ENCODE measurements around the gene ERC1.

ERC1 gene

DNA sequence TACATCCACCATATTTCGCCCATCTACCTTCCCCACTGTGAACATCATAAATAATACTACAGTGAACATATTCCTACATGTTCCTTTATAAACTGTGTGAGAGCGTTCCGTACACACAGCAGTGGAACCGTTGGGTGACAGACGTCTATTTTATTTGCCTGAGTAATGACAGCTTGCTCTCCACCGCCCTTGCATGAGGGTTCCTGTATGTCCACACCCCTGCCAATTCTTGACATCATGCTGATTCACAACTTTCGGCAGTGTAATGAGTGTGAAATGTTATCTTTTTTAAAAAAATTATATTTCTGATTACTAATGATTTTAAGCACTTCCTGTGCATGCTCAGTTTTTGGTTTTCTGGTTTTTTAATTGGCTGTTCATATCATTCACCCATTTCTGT lies 37.2 kb upstream of the ERC1 start:
- H3K9ac ChIP-seq (ENCODE audit: insufficient read length), result peak overlapping the region; percentile 6
- TF ChIP-seq EZH2 (IDR thresholded peaks at IDR 0.05) (no peak), POLR2AphosphoS5 (IDR thresholded peaks at IDR 0.05; ENCODE audit: borderline replicate concordance, low read depth, low read length) (no peak), FOXP2 (optimal IDR thresholded peaks at IDR 0.05; ENCODE audit: control extremely low read depth, extremely low read length, insufficient read depth) (no peak)
- H3K27ac ChIP-seq, result peak overlapping the region; percentile 90
- peak overlapping the region; percentile 54 for H3K4me3 ChIP-seq
- DNase-seq (ENCODE audit: low read depth, low spot score), result peak; percentile 8
- H3K36me3 ChIP-seq (ENCODE audit: insufficient read depth, low read length), result no peaks in the 10 kb centered on the region
- H3K9me3 ChIP-seq (ENCODE audit: low read depth, low read length), result no peaks in the 10 kb centered on the region

DNA sequence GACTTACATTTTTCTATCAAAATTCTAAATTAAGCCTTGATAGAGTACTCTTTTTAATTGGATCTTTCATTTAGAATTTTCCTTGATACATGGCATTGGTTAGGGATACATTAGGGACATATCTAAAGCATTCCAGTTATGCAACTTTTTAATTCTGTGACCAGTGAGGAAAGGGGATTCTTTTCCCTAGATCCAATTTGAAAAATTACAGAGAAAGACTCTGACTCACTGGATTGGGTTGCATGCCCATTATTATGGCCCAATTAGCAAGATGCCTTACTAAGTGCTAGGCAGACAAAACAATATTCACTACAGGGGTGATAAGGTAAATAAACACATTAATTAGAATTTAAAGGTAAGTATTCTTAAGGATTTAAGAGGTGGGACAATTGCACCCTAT lies 36.3 kb upstream of the ERC1 start:
- H3K36me3 ChIP-seq (ENCODE audit: insufficient read depth, low read length), result no peaks in the 10 kb centered on the region
- no peaks in the 10 kb centered on the region for H3K9me3 ChIP-seq (ENCODE audit: low read depth, low read length)
- H3K27ac ChIP-seq, result no peak overlapping the region
- no peak for TF ChIP-seq EZH2 (IDR thresholded peaks at IDR 0.05)
- TF ChIP-seq FOXP2 (optimal IDR thresholded peaks at IDR 0.05; ENCODE audit: control extremely low read depth, extremely low read length, insufficient read depth), result no peak
- TF ChIP-seq POLR2AphosphoS5 (IDR thresholded peaks at IDR 0.05; ENCODE audit: borderline replicate concordance, low read depth, low read length), result no peak
- DNase-seq (ENCODE audit: low read depth, low spot score), result no peak
- H3K9ac ChIP-seq (ENCODE audit: insufficient read length), result no peak overlapping the region
- no peak overlapping the region for H3K4me3 ChIP-seq

- no peak for DNase-seq (ENCODE audit: low read depth, low spot score)
- H3K9ac ChIP-seq (ENCODE audit: insufficient read length), result no peak overlapping the region
- no peak overlapping the region for H3K27ac ChIP-seq
- H3K4me3 ChIP-seq, result no peak overlapping the region
- no peaks in the 10 kb centered on the region for H3K36me3 ChIP-seq (ENCODE audit: insufficient read depth, low read length)
- no peaks in the 10 kb centered on the region for H3K9me3 ChIP-seq (ENCODE audit: low read depth, low read length)
- TF ChIP-seq FOXP2 (optimal IDR thresholded peaks at IDR 0.05; ENCODE audit: control extremely low read depth, extremely low read length, insufficient read depth) (no peak), POLR2AphosphoS5 (IDR thresholded peaks at IDR 0.05; ENCODE audit: borderline replicate concordance, low read depth, low read length) (no peak), EZH2 (IDR thresholded peaks at IDR 0.05) (no peak)
Observed at GRCh38 chr12:955939-956338, 35.1 kb upstream of the ERC1 start.

DNA sequence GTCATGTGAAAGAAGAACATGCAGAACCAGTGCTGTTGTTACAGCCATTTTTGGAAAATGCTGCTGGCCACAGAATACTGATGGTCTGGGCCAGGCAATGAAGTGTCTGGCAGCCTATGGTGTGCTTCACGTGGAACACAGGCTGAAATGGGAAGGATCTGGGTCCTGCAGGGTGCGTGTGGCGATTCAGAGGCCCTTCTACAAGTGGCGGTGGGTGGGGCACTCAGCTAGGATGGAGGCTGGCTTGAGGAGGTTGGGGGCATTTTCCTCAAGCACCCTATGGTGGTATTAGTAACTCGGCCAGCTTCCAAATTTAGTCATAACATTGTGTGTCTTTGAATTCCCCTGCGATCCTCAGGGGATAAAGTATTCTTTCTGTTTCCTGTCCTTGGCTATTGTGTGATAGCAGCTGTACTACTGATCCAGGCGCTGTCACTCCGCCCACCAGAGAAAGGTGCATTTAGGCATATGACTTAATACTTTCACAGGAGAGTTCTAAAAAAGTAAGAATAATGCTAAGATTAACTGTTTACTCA lies 32.4 kb upstream of the ERC1 start:
- Histone ChIP-seq H3K27ac (no peak overlapping the region), H3K9me3 (ENCODE audit: low read depth, low read length) (no peaks in the 10 kb centered on the region), H3K4me3 (no peak overlapping the region), H3K9ac (ENCODE audit: insufficient read length) (no peak overlapping the region), H3K36me3 (ENCODE audit: insufficient read depth, low read length) (no peaks in the 10 kb centered on the region)
- TF ChIP-seq EZH2 (IDR thresholded peaks at IDR 0.05) (no peak), POLR2AphosphoS5 (IDR thresholded peaks at IDR 0.05; ENCODE audit: borderline replicate concordance, low read depth, low read length) (no peak), FOXP2 (optimal IDR thresholded peaks at IDR 0.05; ENCODE audit: control extremely low read depth, extremely low read length, insufficient read depth) (no peak)
- DNase-seq (ENCODE audit: low read depth, low spot score), result no peak

GRCh38 chr12:966724-967123 lies 24.3 kb upstream of the ERC1 start:
- Histone ChIP-seq H3K4me3 (no peak overlapping the region), H3K27ac (no peak overlapping the region), H3K9me3 (ENCODE audit: low read depth, low read length) (no peaks in the 10 kb centered on the region), H3K36me3 (ENCODE audit: insufficient read depth, low read length) (no peaks in the 10 kb centered on the region), H3K9ac (ENCODE audit: insufficient read length) (no peak overlapping the region)
- TF ChIP-seq POLR2AphosphoS5 (IDR thresholded peaks at IDR 0.05; ENCODE audit: borderline replicate concordance, low read depth, low read length), result no peak
- TF ChIP-seq EZH2 (IDR thresholded peaks at IDR 0.05), result no peak
- no peak for TF ChIP-seq FOXP2 (optimal IDR thresholded peaks at IDR 0.05; ENCODE audit: control extremely low read depth, extremely low read length, insufficient read depth)
- no peak for DNase-seq (ENCODE audit: low read depth, low spot score)

- no peak overlapping the region for H3K4me3 ChIP-seq
- TF ChIP-seq POLR2AphosphoS5 (IDR thresholded peaks at IDR 0.05; ENCODE audit: borderline replicate concordance, low read depth, low read length) (no peak), EZH2 (IDR thresholded peaks at IDR 0.05) (no peak), FOXP2 (optimal IDR thresholded peaks at IDR 0.05; ENCODE audit: control extremely low read depth, extremely low read length, insufficient read depth) (no peak)
- no peak for DNase-seq (ENCODE audit: low read depth, low spot score)
- H3K9ac ChIP-seq (ENCODE audit: insufficient read length), result no peak overlapping the region
- no peaks in the 10 kb centered on the region for H3K9me3 ChIP-seq (ENCODE audit: low read depth, low read length)
- no peak overlapping the region for H3K27ac ChIP-seq
- no peaks in the 10 kb centered on the region for H3K36me3 ChIP-seq (ENCODE audit: insufficient read depth, low read length)
Observed at GRCh38 chr12:967641-968040, 23.4 kb upstream of the ERC1 start.

DNA sequence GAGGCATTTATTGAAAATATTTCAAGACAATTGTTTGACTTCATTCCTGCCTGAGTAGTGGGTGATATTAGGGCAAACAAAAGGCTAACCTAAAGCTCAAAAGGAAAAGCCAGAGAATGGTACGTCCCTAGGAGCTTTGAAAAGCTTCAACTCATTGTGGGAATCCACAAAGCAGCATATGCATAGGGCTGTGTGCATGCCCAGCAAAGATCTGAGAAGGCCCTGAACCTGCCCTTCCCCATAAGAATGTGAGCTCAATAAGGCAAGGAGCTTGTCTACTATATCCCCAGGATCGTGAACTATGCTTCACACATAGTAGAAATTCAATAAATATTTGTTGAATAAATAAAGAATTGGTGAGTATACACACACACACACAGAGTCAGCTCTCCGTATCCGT lies 22.5 kb upstream of the ERC1 start:
- DNase-seq (ENCODE audit: low read depth, low spot score), result no peak
- Histone ChIP-seq H3K27ac (no peak overlapping the region), H3K9ac (ENCODE audit: insufficient read length) (no peak overlapping the region), H3K4me3 (no peak overlapping the region), H3K36me3 (ENCODE audit: insufficient read depth, low read length) (no peaks in the 10 kb centered on the region), H3K9me3 (ENCODE audit: low read depth, low read length) (no peaks in the 10 kb centered on the region)
- TF ChIP-seq POLR2AphosphoS5 (IDR thresholded peaks at IDR 0.05; ENCODE audit: borderline replicate concordance, low read depth, low read length), result no peak
- TF ChIP-seq EZH2 (IDR thresholded peaks at IDR 0.05), result no peak
- TF ChIP-seq FOXP2 (optimal IDR thresholded peaks at IDR 0.05; ENCODE audit: control extremely low read depth, extremely low read length, insufficient read depth), result no peak

DNA sequence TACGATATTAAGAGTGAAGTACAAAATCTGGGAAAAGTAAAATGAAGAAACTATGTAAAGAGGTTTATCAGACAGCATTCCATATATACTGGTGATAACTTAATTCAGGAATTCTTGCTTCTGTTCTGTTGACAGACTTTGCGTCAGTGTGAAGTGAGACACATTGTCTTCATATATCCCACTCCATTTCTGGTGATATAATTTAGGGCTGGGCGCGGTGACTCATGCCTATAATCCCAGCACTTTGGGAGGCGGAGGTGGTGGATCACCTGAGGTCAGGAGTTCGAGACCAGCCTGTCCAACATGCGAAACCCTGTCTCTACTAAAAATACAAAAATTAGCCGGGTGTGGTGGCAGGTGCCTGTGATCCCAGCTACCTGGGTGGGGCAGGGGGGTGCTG lies 21.2 kb upstream of the ERC1 start:
- Histone ChIP-seq H3K9me3 (ENCODE audit: low read depth, low read length) (no peaks in the 10 kb centered on the region), H3K27ac (no peak overlapping the region), H3K4me3 (no peak overlapping the region), H3K36me3 (ENCODE audit: insufficient read depth, low read length) (no peaks in the 10 kb centered on the region), H3K9ac (ENCODE audit: insufficient read length) (no peak overlapping the region)
- no peak for DNase-seq (ENCODE audit: low read depth, low spot score)
- TF ChIP-seq POLR2AphosphoS5 (IDR thresholded peaks at IDR 0.05; ENCODE audit: borderline replicate concordance, low read depth, low read length), result no peak
- TF ChIP-seq FOXP2 (optimal IDR thresholded peaks at IDR 0.05; ENCODE audit: control extremely low read depth, extremely low read length, insufficient read depth), result no peak
- no peak for TF ChIP-seq EZH2 (IDR thresholded peaks at IDR 0.05)

GRCh38 chr12:971991-972390 lies 19.0 kb upstream of the ERC1 start:
- no peaks in the 10 kb centered on the region for H3K9me3 ChIP-seq (ENCODE audit: low read depth, low read length)
- no peak overlapping the region for H3K27ac ChIP-seq
- no peak for DNase-seq (ENCODE audit: low read depth, low spot score)
- H3K9ac ChIP-seq (ENCODE audit: insufficient read length), result no peak overlapping the region
- H3K36me3 ChIP-seq (ENCODE audit: insufficient read depth, low read length), result no peaks in the 10 kb centered on the region
- TF ChIP-seq FOXP2 (optimal IDR thresholded peaks at IDR 0.05; ENCODE audit: control extremely low read depth, extremely low read length, insufficient read depth) (no peak), EZH2 (IDR thresholded peaks at IDR 0.05) (no peak), POLR2AphosphoS5 (IDR thresholded peaks at IDR 0.05; ENCODE audit: borderline replicate concordance, low read depth, low read length) (no peak)
- no peak overlapping the region for H3K4me3 ChIP-seq
